Testis (tissue), 3 donors: ENCODE results near the gene TCEAL1. TPM values are rescaled to one million over a fixed set of nuclear protein-coding genes. Genes with fewer than 3 reads are reported as not detected.

Experiments
- DNase-seq: peaks from one replicate; pipeline ENCODE4 v3.0.0-alpha.2; 2019
- H3K27ac ChIP-seq, 2 donors: fragments of 200-600 bp; sonication (generic); one replicate each; pipeline ENCODE4 v1.5.1; 2019
- H3K27me3 ChIP-seq: fragments of 200-600 bp; sonication (generic); one replicate; pipeline ENCODE4 v1.5.1; 2019
- H3K36me3 ChIP-seq: fragments of 200-600 bp; sonication (generic); one replicate; pipeline ENCODE4 v1.5.1; 2017; ENCODE audit warnings: low read depth; ENCODE audit errors: missing control alignments
- H3K4me1 ChIP-seq: fragments of 200-600 bp; sonication (generic); one replicate; pipeline ENCODE4 v1.5.1; 2019
- H3K4me3 ChIP-seq, 2 donors: fragments of 200-600 bp; sonication (generic); one replicate each; pipeline ENCODE4 v1.5.1; 2017 to 2019
- H3K9me3 ChIP-seq: fragments of 200-600 bp; sonication (generic); one replicate; pipeline ENCODE4 v1.5.1; 2017
- POLR2A ChIP-seq: fragments of 450-650 bp; IDR thresholded peaks from one replicate; pipeline ENCODE4 v1.6.1; 2017; ENCODE audit warnings: antibody characterized with exemption, mild to moderate bottlenecking, moderate library complexity
- WGBS, 2 donors: methylation state at CpG; one replicate each; pipeline ENCODE4 v1.1.5; 2018; 5-methylcytosine and 5-hydroxymethylcytosine counted together
- intact Hi-C: fragments of 100-400 bp; cut with DNase I; formaldehyde crosslinking; loops from one replicate; pipeline ENCODE4 v1.15.1; 2023; ENCODE audit warnings: low total_unique reads
- polyA plus RNA-seq: library from polyadenylated mRNA; stranded (reverse); fragments of 350-450 nt; fragmentation: Illumina TruSeq; extraction: RNeasy Lipid Tissue Mini Kit (QIAGEN cat#74804); gene quantifications from one replicate; pipeline ENCODE4 v1.2.3, GENCODE V29; 2014; ENCODE audit warnings: low read depth, low replicate concordance; ENCODE audit not compliant: insufficient read depth
- total RNA-seq, 2 donors: library from RNA; depleted of rRNA; stranded (reverse); fragments of >200 nt; gene quantifications; one replicate each; pipeline ENCODE4 v1.2.3, GENCODE V29; 2016
- TF ChIP-seq, protein P1 (sequence below), 3 experiments: fragments of 450-650 bp in 2 of 3; fragments of 200-600 bp in 1 of 3; sonication (generic) in 1 of 3; IDR thresholded peaks; one replicate each; pipeline ENCODE4 v1.5.1; 2016 to 2019; ENCODE audit warnings: antibody characterized with exemption in 3 of 3, mild to moderate bottlenecking in 2 of 3, moderate library complexity in 1 of 3

TCEAL1 gene
- total and polyA plus RNA-seq, 3 donors from 2014 or later = 30.9 to 83.9 (median 63.6) TPM

DNA sequence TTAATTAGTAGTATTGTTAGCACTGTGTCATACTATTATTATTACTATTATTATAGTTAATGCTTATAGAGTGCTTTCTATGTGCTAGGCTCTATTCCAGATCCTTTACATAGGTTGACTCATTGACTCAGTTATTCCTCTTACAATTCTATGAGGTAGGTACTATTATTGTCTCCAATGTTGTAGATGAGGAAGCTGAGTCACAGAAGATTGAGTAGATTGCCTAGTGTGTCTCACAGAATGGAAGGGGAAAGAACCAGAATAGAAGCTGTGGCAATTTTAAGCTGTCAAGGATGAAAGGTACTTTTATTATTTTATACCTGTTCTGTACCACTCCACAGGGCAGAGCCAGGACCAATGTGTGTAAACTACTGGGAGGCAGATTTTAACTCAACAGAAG lies 1.9 kb upstream of the TCEAL1 start:
- Histone ChIP-seq H3K27ac (peak overlapping the region; percentile 44 to 93), H3K4me1 (no peaks in the 10 kb centered on the region), H3K9me3 (no peaks in the 10 kb centered on the region), H3K36me3 (no peaks in the 10 kb centered on the region), H3K4me3 (no peak overlapping the region), H3K27me3 (no peaks in the 10 kb centered on the region)
- DNase-seq = no peak
- no peak for TF ChIP-seq POLR2A
- TF ChIP-seq, protein P1, sequence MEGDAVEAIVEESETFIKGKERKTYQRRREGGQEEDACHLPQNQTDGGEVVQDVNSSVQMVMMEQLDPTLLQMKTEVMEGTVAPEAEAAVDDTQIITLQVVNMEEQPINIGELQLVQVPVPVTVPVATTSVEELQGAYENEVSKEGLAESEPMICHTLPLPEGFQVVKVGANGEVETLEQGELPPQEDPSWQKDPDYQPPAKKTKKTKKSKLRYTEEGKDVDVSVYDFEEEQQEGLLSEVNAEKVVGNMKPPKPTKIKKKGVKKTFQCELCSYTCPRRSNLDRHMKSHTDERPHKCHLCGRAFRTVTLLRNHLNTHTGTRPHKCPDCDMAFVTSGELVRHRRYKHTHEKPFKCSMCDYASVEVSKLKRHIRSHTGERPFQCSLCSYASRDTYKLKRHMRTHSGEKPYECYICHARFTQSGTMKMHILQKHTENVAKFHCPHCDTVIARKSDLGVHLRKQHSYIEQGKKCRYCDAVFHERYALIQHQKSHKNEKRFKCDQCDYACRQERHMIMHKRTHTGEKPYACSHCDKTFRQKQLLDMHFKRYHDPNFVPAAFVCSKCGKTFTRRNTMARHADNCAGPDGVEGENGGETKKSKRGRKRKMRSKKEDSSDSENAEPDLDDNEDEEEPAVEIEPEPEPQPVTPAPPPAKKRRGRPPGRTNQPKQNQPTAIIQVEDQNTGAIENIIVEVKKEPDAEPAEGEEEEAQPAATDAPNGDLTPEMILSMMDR (IDR thresholded peaks at IDR 0.05) = no peak
- intact Hi-C loops = loop anchor here (5.0 kb wide), 1 partner anchor 90 kb away; no protein-coding TSS in a partner anchor

GRCh38 chrX:103629318-103630170 lies 769 bp downstream of the TCEAL1 start:
- Histone ChIP-seq H3K27ac (peak overlapping the region; percentile 93 to 96), H3K27me3 (no peaks in the 10 kb centered on the region), H3K36me3 (no peaks in the 10 kb centered on the region), H3K9me3 (no peaks in the 10 kb centered on the region), H3K4me3 (peak overlapping the region; percentile 58 to 74), H3K4me1 (no peaks in the 10 kb centered on the region)
- no peak for TF ChIP-seq POLR2A
- TF ChIP-seq, protein P1 (IDR thresholded peaks at IDR 0.05) = peak; percentile 13 to 26 (median 15)
- DNase-seq = peak; percentile 80
- intact Hi-C loops = loop anchor here (5.0 kb wide), 1 partner anchor 92 kb away; no protein-coding TSS in a partner anchor
- 0% methylated on average over 18 to 38 of the region's 49 CpGs for WGBS, 2 donors

DNA sequence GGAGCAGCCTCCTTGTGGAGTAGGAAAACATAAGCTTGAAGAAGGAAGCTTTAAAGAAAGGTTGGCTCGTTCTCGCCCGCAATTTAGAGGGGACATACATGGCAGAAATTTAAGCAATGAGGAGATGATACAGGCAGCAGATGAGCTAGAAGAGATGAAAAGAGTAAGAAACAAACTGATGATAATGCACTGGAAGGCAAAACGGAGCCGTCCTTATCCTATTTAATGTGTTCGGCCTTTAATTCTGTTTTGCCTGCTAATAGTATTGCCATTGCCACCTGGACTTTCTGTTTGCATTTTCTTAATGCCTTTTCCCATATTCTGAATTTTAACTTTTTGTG lies 1.4 kb downstream of the TCEAL1 start:
- intact Hi-C loops = no loop called here
- peak overlapping the region; percentile 58 to 74 for H3K4me3 ChIP-seq
- H3K27me3 ChIP-seq = no peaks in the 10 kb centered on the region
- WGBS, 2 donors = 5 to 7% methylated on average over 6 of the region's 6 CpGs
- TF ChIP-seq, protein P1 (IDR thresholded peaks at IDR 0.05) = no peak
- no peak for TF ChIP-seq POLR2A
- H3K36me3 ChIP-seq = no peaks in the 10 kb centered on the region
- no peaks in the 10 kb centered on the region for H3K9me3 ChIP-seq
- no peaks in the 10 kb centered on the region for H3K4me1 ChIP-seq
- no peak for DNase-seq
- peak overlapping the region; percentile 93 to 96 for H3K27ac ChIP-seq

DNA sequence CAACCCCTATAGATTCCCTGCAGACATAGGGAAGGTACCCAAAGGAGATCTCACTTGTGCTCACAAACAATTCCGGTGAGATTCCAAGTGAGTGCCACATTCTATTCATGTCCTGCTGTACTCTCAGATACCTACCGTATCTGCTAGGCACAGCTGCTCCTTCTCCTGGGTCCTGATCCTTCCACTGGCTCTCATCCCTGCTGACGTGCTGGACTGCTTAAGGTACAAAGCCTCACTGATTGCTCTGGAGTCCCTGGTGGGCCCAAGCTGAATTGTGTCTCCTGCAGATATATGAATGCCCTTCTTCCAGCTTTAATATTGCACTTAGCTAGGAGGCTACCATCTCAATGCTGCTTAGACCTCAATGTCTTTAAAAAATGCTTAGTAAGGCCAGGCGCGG lies 2.4 kb downstream of the TCEAL1 start:
- no peak for DNase-seq
- Histone ChIP-seq H3K36me3 (no peaks in the 10 kb centered on the region), H3K27me3 (no peaks in the 10 kb centered on the region), H3K4me1 (no peaks in the 10 kb centered on the region), H3K9me3 (no peaks in the 10 kb centered on the region), H3K4me3 (no peak overlapping the region), H3K27ac (peak overlapping the region in 1 of 2 donors; percentile 93)
- WGBS, 2 donors = 63 to 72% methylated on average over 5 of the region's 5 CpGs
- intact Hi-C loops = no loop called here
- TF ChIP-seq, protein P1 (IDR thresholded peaks at IDR 0.05) = no peak
- no peak for TF ChIP-seq POLR2A

- no peaks in the 10 kb centered on the region for H3K36me3 ChIP-seq
- no peak overlapping the region for H3K4me3 ChIP-seq
- H3K27me3 ChIP-seq = no peaks in the 10 kb centered on the region
- no peak for DNase-seq
- TF ChIP-seq, protein P1 (IDR thresholded peaks at IDR 0.05) = no peak
- TF ChIP-seq POLR2A = no peak
- intact Hi-C loops = no loop called here
- no peaks in the 10 kb centered on the region for H3K4me1 ChIP-seq
- 84 to 86% methylated on average over 2 of the region's 2 CpGs for WGBS, 2 donors
- H3K9me3 ChIP-seq = no peaks in the 10 kb centered on the region
- no peak overlapping the region for H3K27ac ChIP-seq
Measured at GRCh38 chrX:103635436-103635835, 6.7 kb downstream of the TCEAL1 start.
